Renal pelvis (tissue), 4 donors: ENCODE measurements around the gene VASH1. TPM values are rescaled to one million over a fixed set of nuclear protein-coding genes. Genes with fewer than 3 reads are reported as not detected.

ENCODE experiments used
- DNase-seq: peaks from one replicate; pipeline ENCODE4 v3.0.0-alpha.2; 2013
- polyA plus RNA-seq, 3 donors: library from polyadenylated mRNA; unstranded; fragments of 120-200 nt; gene quantifications; one replicate each; pipeline ENCODE4 v1.2.1, GENCODE V29; 2013; ENCODE audit not compliant: insufficient read length in 3 of 3

The VASH1 gene
- polyA plus RNA-seq, 3 donors = 36.7 to 44.5 (median 41.4) TPM

GRCh38 chr14:76769636-76770292 is 8.5 kb downstream of the VASH1 start:
- no peak for DNase-seq

DNA sequence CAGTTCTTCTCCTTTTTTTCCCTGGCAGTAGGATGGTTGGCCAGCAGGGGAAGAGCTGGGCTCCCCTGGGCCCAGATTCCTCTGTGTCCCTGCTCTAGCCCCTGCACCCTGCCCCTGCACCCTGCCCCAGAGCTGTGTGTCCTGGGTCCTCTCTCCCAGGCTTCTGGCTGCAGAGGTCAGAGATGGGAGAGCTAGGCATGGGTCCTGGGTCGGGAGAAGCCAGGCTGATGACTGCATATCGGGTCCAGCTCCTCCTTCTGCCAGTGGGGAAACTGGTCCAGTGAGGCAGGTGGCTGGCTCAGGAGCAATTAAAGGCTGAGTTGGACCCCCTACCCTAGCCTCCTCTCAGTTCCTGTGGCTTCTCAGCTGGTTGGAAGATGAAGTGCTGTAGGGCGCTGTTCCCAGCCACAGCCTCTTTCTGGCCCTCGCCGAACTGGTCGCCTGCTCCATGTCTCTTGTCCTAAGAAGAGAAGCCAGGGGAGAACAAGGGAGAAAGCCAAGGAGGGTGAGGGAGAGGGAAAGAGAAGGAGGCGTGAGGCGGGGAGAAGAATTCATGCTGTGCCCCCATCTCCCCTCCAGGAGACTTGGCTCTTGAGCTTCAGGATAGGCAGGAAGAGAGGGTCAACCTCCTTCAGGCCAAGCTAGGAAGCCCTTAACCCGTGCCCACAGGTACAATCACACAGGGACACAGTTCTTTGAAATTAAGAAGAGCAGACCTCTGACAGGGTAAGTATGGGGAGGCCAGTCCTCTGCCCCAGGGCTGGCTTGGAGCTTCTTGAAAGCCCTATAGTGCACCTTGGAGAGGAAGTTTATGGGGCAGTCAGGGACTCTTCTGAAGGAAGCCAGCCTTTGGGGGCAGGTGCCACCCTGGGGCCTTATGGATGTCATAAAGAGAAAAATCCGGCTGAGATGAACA is 9.5 kb downstream of the VASH1 start:
- DNase-seq = no peak

GRCh38 chr14:76771437-76771980 is 10.2 kb downstream of the VASH1 start:
- DNase-seq = no peak

GRCh38 chr14:76772300-76773187 is 11.3 kb downstream of the VASH1 start:
- peak; percentile 89 for DNase-seq

- no peak for DNase-seq
These were observed 12.1 kb downstream of the VASH1 start for GRCh38 chr14:76773188-76773885.

DNA sequence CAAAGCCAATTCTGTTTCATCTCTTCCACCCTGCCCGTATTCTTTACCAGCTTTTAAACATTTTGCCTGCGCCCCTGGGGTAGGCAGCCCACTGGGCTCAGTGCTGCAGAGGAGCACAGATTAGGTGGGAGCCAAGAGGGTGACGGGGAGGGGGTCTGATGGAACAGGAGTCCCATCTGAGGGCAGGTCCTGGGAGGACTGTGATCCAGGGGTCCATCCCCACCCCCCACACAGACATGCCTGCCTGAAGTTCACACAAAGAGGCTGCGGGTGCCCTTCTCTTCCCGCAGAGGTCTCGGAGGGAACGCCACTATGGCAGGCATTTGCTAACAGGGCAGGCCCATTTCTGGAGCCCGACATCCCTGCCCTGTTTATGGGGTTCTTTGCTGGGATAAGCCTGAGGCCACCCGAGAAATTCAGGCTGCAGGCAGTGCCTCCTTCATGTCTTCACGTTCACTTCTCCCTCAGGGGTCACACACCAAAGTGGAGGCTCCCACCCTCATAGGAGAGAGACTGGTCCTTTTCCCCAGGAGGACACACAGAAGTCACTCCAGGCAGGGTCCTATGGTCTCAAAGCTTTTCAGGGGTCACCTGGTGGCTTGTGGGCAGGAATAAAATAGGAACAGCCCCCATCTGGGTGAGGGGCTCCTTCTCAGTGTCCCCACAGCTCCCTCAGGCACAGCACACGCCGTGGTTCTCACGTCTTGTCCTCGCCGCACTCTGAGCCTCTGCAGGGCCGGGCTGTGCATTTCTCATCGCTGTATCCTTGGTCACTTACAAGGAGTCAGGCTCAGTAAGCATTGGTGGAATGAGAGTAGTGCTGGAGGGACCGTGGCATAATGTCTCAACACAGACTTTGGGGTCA is 12.9 kb downstream of the VASH1 start:
- DNase-seq = no peak

DNA sequence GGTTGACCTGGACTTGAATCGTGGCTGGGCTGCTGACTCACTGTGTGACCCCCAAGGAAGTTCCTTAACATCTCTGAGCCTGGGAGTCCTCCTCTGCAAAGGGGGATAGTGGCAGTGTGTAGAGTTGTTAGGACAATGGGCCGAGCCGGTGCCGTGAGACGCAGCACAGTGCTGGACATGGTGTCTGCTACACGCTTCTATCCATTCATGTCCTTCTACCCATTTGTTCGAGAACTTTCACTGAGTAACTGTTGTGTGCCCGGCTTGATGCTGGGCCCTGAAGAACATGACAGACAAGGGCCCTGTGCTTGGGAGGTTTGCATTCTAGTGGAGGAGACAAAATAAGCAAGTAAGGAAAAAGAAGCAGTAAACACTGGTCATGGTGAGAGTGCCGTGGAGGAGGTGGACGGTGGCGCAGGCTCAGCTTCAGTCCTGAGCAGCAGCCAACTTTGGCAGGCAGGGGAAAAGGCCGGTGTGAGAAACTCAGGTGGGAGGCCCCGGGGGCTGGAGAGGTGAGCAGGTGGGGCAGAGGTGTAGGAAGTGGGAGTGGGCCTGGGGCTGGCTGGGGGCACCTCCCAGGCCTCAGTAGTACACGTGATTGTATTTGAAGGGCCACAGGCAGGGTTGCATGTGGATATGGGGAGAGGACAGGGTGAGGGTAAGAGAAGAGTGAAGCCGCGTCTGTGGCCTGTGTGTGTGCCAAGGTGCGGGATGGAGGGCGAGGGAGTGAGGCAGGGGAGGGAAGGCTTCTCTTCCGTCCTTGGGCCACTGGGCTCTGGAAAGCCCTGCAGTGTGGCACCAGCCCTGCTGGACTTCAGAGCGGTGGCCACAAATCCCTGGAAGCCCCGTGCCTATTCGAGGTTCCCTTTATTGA is 13.8 kb downstream of the VASH1 start:
- DNase-seq = no peak

DNA sequence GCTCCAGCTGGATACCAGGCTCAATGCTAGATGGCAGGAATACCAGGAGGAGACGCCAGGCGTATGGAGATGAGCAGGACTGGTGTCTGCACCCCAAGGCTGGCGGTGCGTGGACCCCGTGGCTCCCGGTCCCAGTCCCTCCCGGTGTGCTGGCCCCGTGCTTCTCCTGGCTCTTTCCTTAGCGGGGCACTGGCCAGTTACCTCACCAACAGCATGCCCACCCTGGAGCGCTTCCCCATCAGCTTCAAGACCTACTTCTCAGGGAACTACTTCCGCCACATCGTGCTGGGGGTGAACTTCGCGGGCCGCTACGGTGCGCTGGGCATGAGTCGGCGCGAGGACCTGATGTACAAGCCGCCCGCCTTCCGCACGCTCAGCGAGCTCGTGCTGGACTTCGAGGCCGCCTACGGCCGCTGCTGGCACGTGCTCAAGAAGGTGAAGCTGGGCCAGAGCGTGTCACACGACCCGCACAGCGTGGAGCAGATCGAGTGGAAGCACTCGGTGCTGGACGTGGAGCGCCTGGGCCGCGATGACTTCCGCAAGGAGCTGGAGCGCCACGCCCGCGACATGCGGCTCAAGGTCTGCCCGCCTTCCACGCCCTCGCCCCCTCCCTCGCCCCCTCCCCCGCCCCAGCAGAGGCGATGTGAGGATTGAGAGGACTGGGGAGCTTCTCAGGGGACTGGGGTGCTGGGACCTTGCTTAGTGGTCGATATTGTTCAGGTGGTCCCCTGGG is 14.6 kb downstream of the VASH1 start:
- DNase-seq = no peak

DNA sequence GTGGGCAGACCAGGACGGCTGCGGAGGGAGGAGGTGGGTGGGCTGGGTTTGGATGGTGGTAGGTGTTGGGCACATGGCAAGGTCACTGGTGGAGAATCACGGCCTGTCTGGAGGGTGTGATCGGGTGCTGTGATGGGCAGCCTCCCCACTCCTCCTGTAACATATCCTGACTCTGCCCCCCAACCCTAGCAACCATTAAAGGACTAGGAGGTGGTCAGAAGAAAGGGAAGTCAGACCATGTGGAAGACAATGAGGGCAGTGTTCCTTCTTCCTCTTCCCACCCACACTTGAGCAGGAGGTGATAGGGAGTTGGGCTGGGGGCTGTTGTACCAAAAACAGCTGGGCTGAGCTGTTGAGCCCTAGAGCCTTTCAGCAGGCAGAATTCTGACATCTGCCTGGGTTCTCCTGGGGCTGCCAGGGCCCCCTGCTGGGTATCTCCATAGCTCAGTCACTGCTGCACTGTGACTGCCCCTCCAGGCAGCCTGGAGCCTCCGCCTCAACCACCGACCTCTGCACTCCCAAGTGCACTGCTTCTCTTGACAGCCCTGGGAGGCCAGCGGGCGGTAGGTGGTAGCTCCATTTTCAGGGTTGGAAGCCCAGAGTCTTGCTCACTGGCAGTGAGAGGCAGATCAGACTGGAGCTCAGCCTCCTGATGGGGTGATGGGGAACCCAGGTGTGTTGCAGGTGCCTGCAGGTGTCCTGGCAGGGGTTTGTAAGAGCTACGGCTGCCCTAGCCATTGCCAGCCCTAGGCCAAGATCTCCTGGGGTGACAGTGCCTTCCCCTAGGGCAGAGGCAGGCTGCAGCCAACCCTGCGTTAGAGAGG is 15.4 kb downstream of the VASH1 start:
- DNase-seq = no peak

- no peak for DNase-seq
These were observed 16.5 kb downstream of the VASH1 start for GRCh38 chr14:76777721-76778120.

GRCh38 chr14:76778546-76779215 is 17.4 kb downstream of the VASH1 start:
- DNase-seq = no peak

GRCh38 chr14:76779221-76780057 is 18.2 kb downstream of the VASH1 start:
- no peak for DNase-seq

DNA sequence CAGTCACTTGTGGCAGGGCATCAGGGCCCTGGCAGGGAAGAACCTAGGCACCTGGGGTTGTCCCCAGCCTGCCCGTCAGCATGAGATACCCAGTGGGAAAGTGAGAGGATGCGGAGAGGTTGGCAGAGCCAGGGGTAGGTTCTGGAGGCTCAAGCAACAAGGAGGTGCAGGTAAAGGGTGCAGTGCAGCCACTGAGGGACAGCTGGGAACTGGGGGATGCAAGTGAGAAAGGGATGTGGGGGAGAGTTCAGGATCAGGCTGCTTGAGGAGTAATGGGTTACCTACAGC is 18.7 kb downstream of the VASH1 start:
- no peak for DNase-seq

- DNase-seq = no peak
These were observed 19.1 kb downstream of the VASH1 start for GRCh38 chr14:76780360-76780759.

- DNase-seq = no peak
These were observed 19.8 kb downstream of the VASH1 start for GRCh38 chr14:76780875-76781647.
